Measurements from ENCODE around the gene ALX1.

ALX1 gene

GRCh38 chr12:85283560-85283959 lies 3.5 kb downstream of the ALX1 start:
- no peak overlapping the region for H3K4me3 ChIP-seq (replicated peaks in 1 of 2; ENCODE audit: low read depth in 2 of 2, low read length in 2 of 2)
- no peak for TF ChIP-seq CTCF (IDR thresholded peaks at IDR 0.05; ENCODE audit: low read depth, low read length)

GRCh38 chr12:85296362-85296761 lies 16.3 kb downstream of the ALX1 start:
- TF ChIP-seq CTCF (IDR thresholded peaks at IDR 0.05; ENCODE audit: low read depth, low read length), result no peak
- no peak for DNase-seq (ENCODE audit: low read depth in 2 of 2)
- no peak overlapping the region for H3K4me3 ChIP-seq (replicated peaks in 1 of 2; ENCODE audit: low read depth in 2 of 2, low read length in 2 of 2)

More at GRCh38 chr12:85283560-85283959, 3.5 kb downstream of the ALX1 start:
- DNase-seq (ENCODE audit: low read depth in 2 of 2), result no peak

- TF ChIP-seq CTCF (IDR thresholded peaks at IDR 0.05; ENCODE audit: low read depth, low read length), result no peak
- no peak for DNase-seq (ENCODE audit: low read depth in 2 of 2)
- no peak overlapping the region for H3K4me3 ChIP-seq (replicated peaks in 1 of 2; ENCODE audit: low read depth in 2 of 2, low read length in 2 of 2)
Observed at GRCh38 chr12:85299053-85299452, 19.0 kb downstream of the ALX1 start.

GRCh38 chr12:85301051-85301450 lies 21.0 kb downstream of the ALX1 start:
- TF ChIP-seq CTCF (IDR thresholded peaks at IDR 0.05; ENCODE audit: low read depth, low read length), result no peak
- H3K4me3 ChIP-seq (replicated peaks in 1 of 2; ENCODE audit: low read depth in 2 of 2, low read length in 2 of 2), result no peak overlapping the region
- no peak for DNase-seq (ENCODE audit: low read depth in 2 of 2)

- no peak for DNase-seq (ENCODE audit: low read depth in 2 of 2)
- no peak for TF ChIP-seq CTCF (IDR thresholded peaks at IDR 0.05; ENCODE audit: low read depth, low read length)
- H3K4me3 ChIP-seq (replicated peaks in 1 of 2; ENCODE audit: low read depth in 2 of 2, low read length in 2 of 2), result no peak overlapping the region
Observed at GRCh38 chr12:85308374-85308773, 28.4 kb downstream of the ALX1 start.

GRCh38 chr12:85309125-85309566 lies 29.1 kb downstream of the ALX1 start:
- no peak overlapping the region for H3K4me3 ChIP-seq (replicated peaks in 1 of 2; ENCODE audit: low read depth in 2 of 2, low read length in 2 of 2)
- no peak for DNase-seq (ENCODE audit: low read depth in 2 of 2)
- TF ChIP-seq CTCF (IDR thresholded peaks at IDR 0.05; ENCODE audit: low read depth, low read length), result no peak

- no peak overlapping the region for H3K4me3 ChIP-seq (replicated peaks in 1 of 2; ENCODE audit: low read depth in 2 of 2, low read length in 2 of 2)
- peak in 1 of 2 donors; percentile 0 for DNase-seq (ENCODE audit: low read depth in 2 of 2)
- TF ChIP-seq CTCF (IDR thresholded peaks at IDR 0.05; ENCODE audit: low read depth, low read length), result no peak
Observed at GRCh38 chr12:85310025-85310424, 30.0 kb downstream of the ALX1 start.

Measured in cardiac fibroblast (primary cell).